ENCODE data around the gene CUTC.

The CUTC gene

GRCh38 chr10:99767901-99768300 lies 35.9 kb downstream of the CUTC start:
- POLR2A ChIA-PET: no interaction called here
- TF ChIP-seq, protein P1, sequence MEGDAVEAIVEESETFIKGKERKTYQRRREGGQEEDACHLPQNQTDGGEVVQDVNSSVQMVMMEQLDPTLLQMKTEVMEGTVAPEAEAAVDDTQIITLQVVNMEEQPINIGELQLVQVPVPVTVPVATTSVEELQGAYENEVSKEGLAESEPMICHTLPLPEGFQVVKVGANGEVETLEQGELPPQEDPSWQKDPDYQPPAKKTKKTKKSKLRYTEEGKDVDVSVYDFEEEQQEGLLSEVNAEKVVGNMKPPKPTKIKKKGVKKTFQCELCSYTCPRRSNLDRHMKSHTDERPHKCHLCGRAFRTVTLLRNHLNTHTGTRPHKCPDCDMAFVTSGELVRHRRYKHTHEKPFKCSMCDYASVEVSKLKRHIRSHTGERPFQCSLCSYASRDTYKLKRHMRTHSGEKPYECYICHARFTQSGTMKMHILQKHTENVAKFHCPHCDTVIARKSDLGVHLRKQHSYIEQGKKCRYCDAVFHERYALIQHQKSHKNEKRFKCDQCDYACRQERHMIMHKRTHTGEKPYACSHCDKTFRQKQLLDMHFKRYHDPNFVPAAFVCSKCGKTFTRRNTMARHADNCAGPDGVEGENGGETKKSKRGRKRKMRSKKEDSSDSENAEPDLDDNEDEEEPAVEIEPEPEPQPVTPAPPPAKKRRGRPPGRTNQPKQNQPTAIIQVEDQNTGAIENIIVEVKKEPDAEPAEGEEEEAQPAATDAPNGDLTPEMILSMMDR (IDR thresholded peaks at IDR 0.05; ENCODE audit: control extremely low read depth, extremely low read depth, low read depth, missing control alignments): no peak
- CTCF ChIA-PET: interaction anchor here (1.0 to 1.2 kb wide), 2 partner anchors 13 to 279 kb away, joined by 3 to 4 read pairs; no protein-coding TSS in a partner anchor
- no peak for DNase-seq (ENCODE audit: extremely low spot score)

- TF ChIP-seq, protein P1 (IDR thresholded peaks at IDR 0.05; ENCODE audit: control extremely low read depth, extremely low read depth, low read depth, missing control alignments): no peak
- POLR2A ChIA-PET: no interaction called here
- no peak for DNase-seq (ENCODE audit: extremely low spot score)
- CTCF ChIA-PET: interaction anchor here (0.6 to 1.2 kb wide), 3 partner anchors 13 to 278 kb away, joined by 3 to 4 read pairs (median 3); no protein-coding TSS in a partner anchor
Observed at GRCh38 chr10:99768556-99768955, 36.5 kb downstream of the CUTC start.

- POLR2A ChIA-PET: no interaction called here
- no peak for DNase-seq (ENCODE audit: extremely low spot score)
- CTCF ChIA-PET: interaction anchor here (1.1 to 1.5 kb wide), 2 partner anchors 12 to 18 kb away, joined by 3 read pairs; no protein-coding TSS in a partner anchor
- TF ChIP-seq, protein P1 (IDR thresholded peaks at IDR 0.05; ENCODE audit: control extremely low read depth, extremely low read depth, low read depth, missing control alignments): no peak
Observed at GRCh38 chr10:99769706-99770105, 37.7 kb downstream of the CUTC start.

DNA sequence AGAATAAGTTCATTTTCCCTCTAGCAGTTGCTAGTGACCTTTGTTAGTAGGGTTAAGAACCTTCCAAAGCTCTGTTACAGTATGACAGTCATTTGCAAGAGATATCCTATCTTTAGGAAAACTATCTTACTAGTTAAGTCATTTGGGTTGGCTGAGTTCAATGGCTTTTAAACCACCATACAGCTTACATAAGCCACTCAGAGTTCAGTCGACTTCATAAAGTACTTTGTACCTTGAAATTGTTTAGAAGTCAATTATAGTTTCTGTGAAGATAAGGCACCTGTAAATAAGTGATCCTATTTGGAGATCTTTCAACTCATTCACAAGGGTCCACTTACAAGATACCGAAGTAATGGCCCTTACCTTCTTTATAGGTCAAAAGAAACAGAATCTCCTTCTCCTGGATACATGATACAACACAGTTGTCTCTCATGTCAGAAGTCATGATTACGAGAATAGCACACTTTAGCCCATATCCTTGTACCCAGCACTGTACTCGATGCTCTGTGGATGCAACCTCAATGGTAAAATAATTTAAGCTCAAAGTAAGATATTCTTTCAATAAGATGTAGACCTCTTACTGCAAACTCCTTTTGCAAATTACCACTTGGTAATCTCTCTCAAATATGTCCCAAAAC lies 38.5 kb downstream of the CUTC start:
- ChIA-PET CTCF (interaction anchor here (1.1 to 1.5 kb wide), 2 partner anchors 12 to 17 kb away, joined by 3 read pairs; no protein-coding TSS in a partner anchor), POLR2A (no interaction called here)
- no peak for DNase-seq (ENCODE audit: extremely low spot score)
- TF ChIP-seq, protein P1 (IDR thresholded peaks at IDR 0.05; ENCODE audit: control extremely low read depth, extremely low read depth, low read depth, missing control alignments): no peak

DNA sequence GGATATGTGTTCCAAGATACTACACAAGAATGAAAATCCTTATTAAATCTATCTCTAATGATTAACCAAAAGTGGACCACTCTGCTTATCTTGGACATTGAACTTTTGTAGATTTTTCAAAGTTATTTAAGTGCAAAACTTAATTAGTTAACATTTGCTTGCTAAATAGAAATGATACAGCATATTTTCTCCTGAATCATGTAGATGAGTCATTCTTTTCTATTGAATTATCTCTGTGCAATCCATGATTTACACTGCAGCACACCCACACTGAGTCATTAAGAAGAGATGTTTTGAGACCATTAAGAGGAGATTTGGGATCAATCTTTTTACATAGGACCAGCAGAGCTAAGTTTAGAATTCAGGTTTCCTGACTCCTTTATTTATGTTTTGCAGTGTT lies 43.8 kb downstream of the CUTC start:
- POLR2A ChIA-PET: no interaction called here
- CTCF ChIA-PET: no interaction called here
- TF ChIP-seq, protein P1 (IDR thresholded peaks at IDR 0.05; ENCODE audit: control extremely low read depth, extremely low read depth, low read depth, missing control alignments): no peak
- DNase-seq (ENCODE audit: extremely low spot score): no peak

GRCh38 chr10:99777918-99778714 lies 46.1 kb downstream of the CUTC start:
- ChIA-PET POLR2A (no interaction called here), CTCF (no interaction called here)
- TF ChIP-seq, protein P1 (IDR thresholded peaks at IDR 0.05; ENCODE audit: control extremely low read depth, extremely low read depth, low read depth, missing control alignments): no peak
- no peak for DNase-seq (ENCODE audit: extremely low spot score)
